OCI-LY3 (cell line): Measurements from ENCODE around the gene ITSN1.

Source experiments
- H2AFZ ChIP-seq: fragments of 200-600, 300-600 bp; shearing (Covaris generic); 2 replicates; pipeline ENCODE4 v1.6.0; 2014; ENCODE audit warnings: antibody characterized with exemption, low read depth, low read length
- H3K27ac ChIP-seq: fragments of 200-600, 300-600 bp; sonication (generic); 2 replicates; pipeline ENCODE4 v1.5.1; 2014; ENCODE audit warnings: mild to moderate bottlenecking, low read length, moderate library complexity, mixed read lengths
- H3K27me3 ChIP-seq: fragments of 200-600, 300-600 bp; sonication (generic); 2 replicates; pipeline ENCODE4 v1.6.1; 2014; ENCODE audit warnings: low read depth, low read length, mixed read lengths
- H3K36me3 ChIP-seq: fragments of 200-600, 300-600 bp; sonication (generic); replicated peaks from 2 replicates; pipeline ENCODE3; 2014; ENCODE audit warnings: low read depth, low read length, mixed read lengths
- H3K4me1 ChIP-seq: fragments of 300-600, 200-600 bp; sonication (generic); 2 replicates; pipeline ENCODE4 v1.6.1; 2014; ENCODE audit warnings: low read length, mixed read lengths
- H3K4me2 ChIP-seq: fragments of 200-600, 300-600 bp; sonication (generic); 2 replicates; pipeline ENCODE4 v1.6.1; 2014; ENCODE audit warnings: low read length, mixed read lengths
- H3K4me3 ChIP-seq: fragments of 300-600, 200-600 bp; sonication (generic); 2 replicates; pipeline ENCODE4 v1.5.1; 2014; ENCODE audit warnings: antibody characterized with exemption, mild to moderate bottlenecking, low read length, moderate library complexity
- H3K79me2 ChIP-seq: fragments of 300-600, 200-600 bp; shearing (Covaris generic); 2 replicates; pipeline ENCODE4 v1.6.1; 2014; ENCODE audit warnings: mild to moderate bottlenecking, low read length, mixed read lengths
- H3K9ac ChIP-seq: fragments of 300-600, 200-600 bp; shearing (Covaris generic); 2 replicates; pipeline ENCODE4 v1.6.0; 2014; ENCODE audit warnings: mild to moderate bottlenecking, low read length, moderate library complexity
- H3K9me3 ChIP-seq: fragments of 200-600, 300-600 bp; shearing (Covaris generic); 2 replicates; pipeline ENCODE4 v1.6.1; 2014; ENCODE audit warnings: low read length, mixed read lengths; ENCODE audit not compliant: insufficient read depth
- H4K20me1 ChIP-seq: fragments of 200-600, 300-600 bp; sonication (generic); 2 replicates; pipeline ENCODE4 v1.6.1; 2016; ENCODE audit warnings: low read length, mixed read lengths; ENCODE audit not compliant: insufficient read depth
- EZH2phosphoT487 ChIP-seq: fragments of 200-600 bp; shearing (Covaris generic); IDR thresholded peaks from 2 replicates; pipeline ENCODE4 v1.6.1; 2018; ENCODE audit warnings: antibody characterized with exemption, mixed run types, low read depth
- TF ChIP-seq, protein P1 (sequence below): fragments of 200-600, 300-600 bp; sonication (generic); IDR thresholded peaks from 2 replicates; pipeline ENCODE4 v1.5.1; 2014; ENCODE audit warnings: antibody characterized with exemption, low read length, low read depth

The ITSN1 gene

DNA sequence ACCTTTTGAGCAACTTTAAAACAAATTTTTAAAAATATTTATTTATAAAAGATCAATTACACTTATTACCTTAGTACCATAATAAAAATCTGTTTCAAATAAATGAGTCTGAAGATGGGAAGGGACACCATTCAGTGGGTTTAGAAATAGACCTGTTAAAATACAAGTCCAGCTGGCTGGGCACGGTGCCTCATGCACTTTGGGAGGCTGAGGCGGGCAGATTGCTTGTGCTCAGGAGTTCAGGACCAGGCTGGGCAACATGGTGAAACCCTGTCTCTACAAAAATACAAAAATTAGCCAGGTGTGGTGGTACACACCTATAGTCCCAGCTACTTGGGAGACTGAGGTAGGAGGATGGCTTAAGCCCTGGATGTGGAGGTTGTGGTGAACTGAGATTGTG is 57.0 kb downstream of the ITSN1 start:
- no peaks in the 10 kb centered on the region for H3K79me2 ChIP-seq
- no peak overlapping the region for H3K4me3 ChIP-seq
- H3K9me3 ChIP-seq, result no peaks in the 10 kb centered on the region
- no peak overlapping the region for H2AFZ ChIP-seq
- H3K36me3 ChIP-seq, result no peaks in the 10 kb centered on the region
- H3K9ac ChIP-seq, result no peak overlapping the region
- TF ChIP-seq, protein P1, sequence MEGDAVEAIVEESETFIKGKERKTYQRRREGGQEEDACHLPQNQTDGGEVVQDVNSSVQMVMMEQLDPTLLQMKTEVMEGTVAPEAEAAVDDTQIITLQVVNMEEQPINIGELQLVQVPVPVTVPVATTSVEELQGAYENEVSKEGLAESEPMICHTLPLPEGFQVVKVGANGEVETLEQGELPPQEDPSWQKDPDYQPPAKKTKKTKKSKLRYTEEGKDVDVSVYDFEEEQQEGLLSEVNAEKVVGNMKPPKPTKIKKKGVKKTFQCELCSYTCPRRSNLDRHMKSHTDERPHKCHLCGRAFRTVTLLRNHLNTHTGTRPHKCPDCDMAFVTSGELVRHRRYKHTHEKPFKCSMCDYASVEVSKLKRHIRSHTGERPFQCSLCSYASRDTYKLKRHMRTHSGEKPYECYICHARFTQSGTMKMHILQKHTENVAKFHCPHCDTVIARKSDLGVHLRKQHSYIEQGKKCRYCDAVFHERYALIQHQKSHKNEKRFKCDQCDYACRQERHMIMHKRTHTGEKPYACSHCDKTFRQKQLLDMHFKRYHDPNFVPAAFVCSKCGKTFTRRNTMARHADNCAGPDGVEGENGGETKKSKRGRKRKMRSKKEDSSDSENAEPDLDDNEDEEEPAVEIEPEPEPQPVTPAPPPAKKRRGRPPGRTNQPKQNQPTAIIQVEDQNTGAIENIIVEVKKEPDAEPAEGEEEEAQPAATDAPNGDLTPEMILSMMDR, result no peak
- no peak for TF ChIP-seq EZH2phosphoT487
- H3K27ac ChIP-seq, result no peak overlapping the region
- no peaks in the 10 kb centered on the region for H3K4me1 ChIP-seq
- no peak overlapping the region for H3K4me2 ChIP-seq
- H3K27me3 ChIP-seq, result no peaks in the 10 kb centered on the region
- H4K20me1 ChIP-seq, result no peaks in the 10 kb centered on the region

DNA sequence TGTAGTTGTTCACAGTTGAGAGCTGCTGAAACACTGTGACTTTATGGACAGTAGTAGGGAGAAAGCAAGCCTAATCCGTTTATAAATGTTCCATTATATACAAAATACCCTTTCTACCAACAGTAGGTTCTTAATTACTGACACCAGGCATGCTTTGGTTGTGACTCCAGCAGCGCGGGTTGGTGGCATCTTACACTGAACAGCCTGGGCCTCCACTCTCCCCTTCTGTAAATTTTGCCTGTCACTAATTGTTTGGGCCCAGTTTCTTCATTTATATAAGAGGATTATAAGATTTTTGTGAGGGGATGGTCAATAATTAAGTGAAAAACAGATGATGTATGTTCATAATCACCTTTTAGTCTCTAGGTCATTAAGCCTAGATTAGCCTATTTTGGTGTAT is 58.2 kb downstream of the ITSN1 start:
- TF ChIP-seq, protein P1, result no peak
- TF ChIP-seq EZH2phosphoT487, result no peak

DNA sequence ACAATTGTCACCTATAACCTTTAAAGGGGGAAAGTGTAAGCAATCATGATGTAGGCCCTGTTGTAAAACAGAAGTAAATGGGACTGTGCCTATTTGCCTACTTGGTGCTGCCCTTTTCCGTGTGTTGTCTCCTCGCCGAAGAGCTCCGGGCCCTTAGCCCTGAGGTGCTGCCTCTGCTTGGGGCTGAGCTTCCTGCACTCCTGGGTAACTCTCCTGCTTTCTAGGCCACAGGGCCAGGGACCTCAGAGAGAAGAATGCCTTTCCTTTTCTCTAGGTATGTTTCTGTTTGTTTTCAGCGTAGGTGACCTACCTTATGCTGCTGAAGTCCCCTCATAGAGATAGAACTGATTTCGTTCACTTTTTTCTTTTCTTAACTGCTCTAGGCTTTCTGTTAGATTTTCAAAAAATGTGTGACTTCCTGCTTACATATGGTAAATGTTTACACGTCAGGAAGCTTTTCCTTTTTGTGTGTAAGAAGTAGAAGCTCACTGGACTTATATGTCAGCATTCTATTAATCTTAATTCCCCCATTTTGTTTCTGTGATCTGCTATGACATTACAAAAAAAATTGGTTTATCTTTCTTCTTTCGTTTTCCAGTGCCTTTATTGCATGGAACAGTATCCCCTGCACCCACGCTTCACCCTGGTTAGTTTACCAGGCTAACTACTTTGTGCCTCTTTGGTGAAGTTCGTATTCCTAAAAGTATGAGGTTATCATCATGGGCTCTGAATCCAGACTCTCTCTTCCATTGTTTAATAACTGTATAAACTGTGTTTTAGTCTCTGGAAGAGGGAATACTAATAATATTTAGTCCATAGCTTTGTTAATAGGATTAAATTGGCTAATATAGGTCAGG is 61.7 kb downstream of the ITSN1 start:
- H2AFZ ChIP-seq, result no peak overlapping the region
- no peak overlapping the region for H3K9ac ChIP-seq
- no peaks in the 10 kb centered on the region for H4K20me1 ChIP-seq
- H3K9me3 ChIP-seq, result no peaks in the 10 kb centered on the region
- no peaks in the 10 kb centered on the region for H3K79me2 ChIP-seq
- no peaks in the 10 kb centered on the region for H3K4me1 ChIP-seq
- TF ChIP-seq, protein P1, result no peak
- TF ChIP-seq EZH2phosphoT487, result no peak
- no peaks in the 10 kb centered on the region for H3K27me3 ChIP-seq
- H3K27ac ChIP-seq, result no peak overlapping the region
- no peaks in the 10 kb centered on the region for H3K36me3 ChIP-seq
- H3K4me2 ChIP-seq, result no peak overlapping the region
- no peak overlapping the region for H3K4me3 ChIP-seq

More for the DNA sequence above, 58.2 kb downstream of the ITSN1 start:
- Histone ChIP-seq H3K9ac (no peak overlapping the region), H3K36me3 (no peaks in the 10 kb centered on the region), H3K4me3 (no peak overlapping the region), H3K9me3 (no peaks in the 10 kb centered on the region), H3K79me2 (no peaks in the 10 kb centered on the region), H3K27ac (no peak overlapping the region), H3K27me3 (no peaks in the 10 kb centered on the region), H3K4me1 (no peaks in the 10 kb centered on the region), H3K4me2 (no peak overlapping the region), H4K20me1 (no peaks in the 10 kb centered on the region), H2AFZ (no peak overlapping the region)

DNA sequence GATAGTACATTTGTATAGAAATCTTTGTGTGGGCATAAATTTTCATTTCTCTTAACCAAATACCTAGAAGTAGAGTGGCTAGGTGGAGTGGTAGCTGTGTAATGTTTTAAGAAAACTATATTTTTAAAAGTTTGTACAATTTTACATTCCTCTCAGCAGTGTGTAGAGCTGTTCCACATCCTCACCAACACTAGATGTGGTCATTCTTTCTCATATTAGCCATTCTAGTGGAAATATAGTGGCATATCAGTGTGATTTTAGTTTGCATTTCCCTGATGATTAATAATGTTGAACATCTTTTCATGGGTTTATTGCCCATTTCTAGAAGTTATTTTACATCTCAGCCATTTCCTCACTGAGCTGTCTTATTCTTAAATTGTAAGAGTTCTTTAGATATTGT is 65.5 kb downstream of the ITSN1 start:
- H4K20me1 ChIP-seq, result no peaks in the 10 kb centered on the region
- no peak overlapping the region for H3K27ac ChIP-seq
- no peaks in the 10 kb centered on the region for H3K79me2 ChIP-seq
- H3K36me3 ChIP-seq, result no peaks in the 10 kb centered on the region
- no peaks in the 10 kb centered on the region for H3K27me3 ChIP-seq
- H3K9ac ChIP-seq, result no peak overlapping the region
- no peaks in the 10 kb centered on the region for H3K4me1 ChIP-seq
- no peak overlapping the region for H3K4me2 ChIP-seq
- no peaks in the 10 kb centered on the region for H3K9me3 ChIP-seq
- H2AFZ ChIP-seq, result no peak overlapping the region
- H3K4me3 ChIP-seq, result no peak overlapping the region
- TF ChIP-seq, protein P1, result no peak
- TF ChIP-seq EZH2phosphoT487, result no peak
